Stimulated activated CD8-positive, alpha-beta memory T cell treated with anti-CD3 and anti-CD28 coated beads, Interleukin-7, amount 100 ng/mL, for 48 hours (primary cell): Measurements from ENCODE around the gene RPL35A.

Experiments used
- DNase-seq, 2 donors: peaks; one replicate each; pipeline ENCODE4 v3.0.0-alpha.2; 2020; ENCODE audit warnings: low read depth in 1 of 2; ENCODE audit errors: extremely low read depth in 1 of 2

RPL35A gene

DNA sequence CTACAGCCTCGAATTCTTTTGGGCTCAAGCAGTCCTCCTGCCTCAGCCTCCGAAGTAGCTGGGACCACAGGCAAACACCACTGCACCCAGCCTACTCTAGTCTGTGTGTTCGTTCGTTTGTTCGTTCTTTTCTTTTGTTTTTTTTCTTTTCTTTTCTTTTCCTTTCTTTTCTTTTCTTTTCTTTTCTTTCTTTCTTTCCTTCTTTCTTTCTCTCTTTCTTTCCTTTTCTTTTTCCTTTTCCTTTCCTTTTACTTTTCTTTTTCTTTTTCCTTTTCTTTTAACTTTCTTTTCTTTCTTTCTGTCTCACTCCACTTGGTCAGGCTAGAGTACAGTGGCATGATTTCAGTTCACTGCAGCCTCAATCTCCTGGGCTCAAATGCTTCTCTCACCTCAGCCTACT lies 46.9 kb downstream of the RPL35A start:
- no peak for DNase-seq

DNA sequence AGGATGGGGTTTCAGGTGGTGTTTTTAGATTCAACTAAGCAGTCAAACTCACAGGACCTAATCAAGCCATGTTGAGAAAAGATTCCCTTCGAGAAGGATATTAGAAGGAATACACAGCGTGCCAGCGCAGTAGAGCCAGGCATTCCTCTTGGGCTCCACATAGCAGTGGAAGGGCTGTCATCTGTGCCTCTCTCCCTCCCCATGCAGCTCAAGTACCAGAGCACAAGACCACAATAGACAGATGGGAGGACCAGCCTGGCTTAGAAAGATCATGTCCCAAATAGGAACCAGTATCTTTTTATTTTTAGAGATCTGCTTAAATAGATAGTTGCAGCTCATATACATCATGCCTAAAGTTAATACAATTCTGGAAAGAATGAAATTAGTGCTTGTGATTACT lies 47.9 kb downstream of the RPL35A start:
- DNase-seq: no peak
